ENCODE measurements around the gene GLRX. TPM values are rescaled to one million over a fixed set of nuclear protein-coding genes. Genes with fewer than 3 reads are reported as not detected.

GLRX gene
- total RNA-seq, 2 donors from 2014 or later: 8.6 to 17.6 TPM

GRCh38 chr5:95799191-95799835, 23.2 kb downstream of the GLRX start:
- TF ChIP-seq POLR2A (IDR thresholded peaks at IDR 0.05) (no peak), CTCF (IDR thresholded peaks at IDR 0.05) (no peak)
- Histone ChIP-seq H3K4me3 (no peak overlapping the region), H3K9me3 (no peaks in the 10 kb centered on the region), H3K36me3 (replicated peaks in 1 of 2; ENCODE audit: insufficient read depth in 1 of 2, low read depth in 2 of 2) (peaks cover 0 to 2% of the 10 kb centered on the region in 2 donors), H3K27me3 (no peaks in the 10 kb centered on the region), H3K27ac (no peak overlapping the region), H3K4me1 (peaks cover 32% of the 10 kb centered on the region)
- DNase-seq: no peak
- intact Hi-C loops (cut with DNase I): no loop called here
- 86 to 93% methylated on average over 4 of the region's 4 CpGs for WGBS, 2 donors
- ATAC-seq: no peak

GRCh38 chr5:95798545-95798944, 24.0 kb downstream of the GLRX start:
- H3K36me3 ChIP-seq (replicated peaks in 1 of 2; ENCODE audit: insufficient read depth in 1 of 2, low read depth in 2 of 2): peaks cover 0 to 8% of the 10 kb centered on the region in 2 donors
- H3K9me3 ChIP-seq: no peaks in the 10 kb centered on the region
- TF ChIP-seq POLR2A (IDR thresholded peaks at IDR 0.05) (no peak), CTCF (IDR thresholded peaks at IDR 0.05) (no peak)
- intact Hi-C loops (cut with DNase I): no loop called here
- no peak for DNase-seq
- H3K4me3 ChIP-seq: no peak overlapping the region
- H3K27ac ChIP-seq: no peak overlapping the region
- peaks cover 35% of the 10 kb centered on the region for H3K4me1 ChIP-seq
- H3K27me3 ChIP-seq: no peaks in the 10 kb centered on the region
- no peak for ATAC-seq

GRCh38 chr5:95798048-95798447, 24.5 kb downstream of the GLRX start:
- peaks cover 0 to 8% of the 10 kb centered on the region in 2 donors for H3K36me3 ChIP-seq (replicated peaks in 1 of 2; ENCODE audit: insufficient read depth in 1 of 2, low read depth in 2 of 2)
- TF ChIP-seq POLR2A (IDR thresholded peaks at IDR 0.05) (no peak), CTCF (IDR thresholded peaks at IDR 0.05) (no peak)
- no peaks in the 10 kb centered on the region for H3K9me3 ChIP-seq
- 95 to 100% methylated on average over 2 of the region's 2 CpGs for WGBS, 2 donors
- ATAC-seq: no peak
- H3K4me3 ChIP-seq: no peak overlapping the region
- no peaks in the 10 kb centered on the region for H3K27me3 ChIP-seq
- peaks cover 30% of the 10 kb centered on the region for H3K4me1 ChIP-seq
- intact Hi-C loops (cut with DNase I): no loop called here
- DNase-seq: no peak
- H3K27ac ChIP-seq: no peak overlapping the region

- intact Hi-C loops (cut with DNase I): no loop called here
- ATAC-seq: no peak
- H3K4me1 ChIP-seq: peaks cover 22% of the 10 kb centered on the region
- H3K9me3 ChIP-seq: no peaks in the 10 kb centered on the region
- no peaks in the 10 kb centered on the region for H3K27me3 ChIP-seq
- TF ChIP-seq CTCF (IDR thresholded peaks at IDR 0.05) (no peak), POLR2A (IDR thresholded peaks at IDR 0.05) (no peak)
- H3K4me3 ChIP-seq: no peak overlapping the region
- DNase-seq: no peak
- 94 to 95% methylated on average over 3 of the region's 3 CpGs for WGBS, 2 donors
- peaks cover 0 to 15% of the 10 kb centered on the region in 2 donors for H3K36me3 ChIP-seq (replicated peaks in 1 of 2; ENCODE audit: insufficient read depth in 1 of 2, low read depth in 2 of 2)
- no peak overlapping the region for H3K27ac ChIP-seq
Observed at GRCh38 chr5:95797301-95797700, 25.2 kb downstream of the GLRX start.

GRCh38 chr5:95794070-95794516, 28.4 kb downstream of the GLRX start:
- DNase-seq: no peak
- H3K27ac ChIP-seq: no peak overlapping the region
- peaks cover 0 to 28% of the 10 kb centered on the region in 2 donors for H3K36me3 ChIP-seq (replicated peaks in 1 of 2; ENCODE audit: insufficient read depth in 1 of 2, low read depth in 2 of 2)
- peaks cover 5% of the 10 kb centered on the region for H3K4me1 ChIP-seq
- TF ChIP-seq CTCF (IDR thresholded peaks at IDR 0.05): no peak
- TF ChIP-seq POLR2A (IDR thresholded peaks at IDR 0.05): no peak
- H3K4me3 ChIP-seq: no peak overlapping the region
- 43 to 52% methylated on average over 3 of the region's 3 CpGs for WGBS, 2 donors
- intact Hi-C loops (cut with DNase I): no loop called here
- H3K27me3 ChIP-seq: no peaks in the 10 kb centered on the region
- no peak for ATAC-seq
- no peaks in the 10 kb centered on the region for H3K9me3 ChIP-seq
